Vagina (tissue), 2 donors: ENCODE measurements around the gene FRYL.

Source experiments
- POLR2A ChIP-seq, 2 donors: fragments of 450-650 bp; IDR thresholded peaks; one replicate each; pipeline ENCODE4 v1.6.1; 2017; ENCODE audit warnings: antibody characterized with exemption in 2 of 2, mild to moderate bottlenecking in 2 of 2, moderate library complexity in 2 of 2
- POLR2AphosphoS5 ChIP-seq, 2 donors: sonication (generic); formaldehyde crosslinking; IDR thresholded peaks; one replicate each; pipeline ENCODE4 v1.9.0; 2017; ENCODE audit warnings: antibody characterized with exemption in 2 of 2, mild to moderate bottlenecking in 2 of 2, low read depth in 1 of 2; ENCODE audit not compliant: insufficient read depth in 1 of 2
- TF ChIP-seq, protein P1 (sequence below), 3 experiments: fragments of 450-650 bp in 2 of 3; fragments of 200-600 bp in 1 of 3; sonication (generic) in 1 of 3; IDR thresholded peaks; one replicate each; pipeline ENCODE4 v1.5.1; 2017 to 2019; ENCODE audit warnings: antibody characterized with exemption in 3 of 3, mild to moderate bottlenecking in 2 of 3, moderate library complexity in 2 of 3

DNA sequence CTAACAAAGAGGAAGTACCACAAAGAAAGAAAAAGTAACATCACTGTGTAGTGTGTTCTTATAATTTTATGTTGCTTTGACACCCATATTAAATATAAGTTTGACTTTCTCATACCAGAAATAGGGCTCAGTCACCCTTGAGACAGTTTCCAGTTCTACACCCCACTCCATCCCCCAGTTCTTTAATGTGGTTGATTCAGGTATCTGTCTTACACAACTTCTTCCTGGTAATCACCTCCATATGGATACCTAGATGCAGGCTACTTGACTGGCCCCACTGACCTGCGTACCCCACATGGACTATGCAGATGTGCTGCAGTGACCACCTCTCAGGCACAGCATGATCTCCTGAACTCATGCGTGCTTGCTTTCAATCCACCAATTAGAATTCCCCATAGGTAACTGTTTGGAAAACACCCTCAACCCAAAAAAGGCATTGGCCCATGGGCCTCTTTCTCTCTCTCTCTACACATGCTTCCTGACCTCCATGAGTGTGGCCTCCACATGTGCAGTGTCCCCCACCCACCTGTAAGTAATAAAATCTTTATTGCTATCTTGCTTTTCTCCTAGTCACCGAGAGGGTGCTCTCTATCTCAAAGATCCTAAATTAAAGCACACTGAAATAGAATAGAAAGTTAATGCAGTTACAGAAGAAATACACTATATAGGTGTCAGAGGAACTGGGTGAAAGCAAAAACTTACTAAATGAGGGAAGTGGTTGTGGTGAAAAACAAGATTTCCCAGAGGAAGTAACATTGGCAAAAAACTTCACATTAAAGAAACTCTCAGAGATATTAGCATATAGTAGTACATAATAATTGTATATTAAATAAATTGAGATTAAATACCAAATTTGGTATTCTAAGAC lies 191.6 kb downstream of the FRYL start:
- TF ChIP-seq POLR2AphosphoS5 (IDR thresholded peaks at IDR 0.05; ENCODE audit: insufficient read depth in 1 of 2, low read depth in 1 of 2) (no peak), POLR2A (IDR thresholded peaks at IDR 0.05) (no peak)
- TF ChIP-seq, protein P1, sequence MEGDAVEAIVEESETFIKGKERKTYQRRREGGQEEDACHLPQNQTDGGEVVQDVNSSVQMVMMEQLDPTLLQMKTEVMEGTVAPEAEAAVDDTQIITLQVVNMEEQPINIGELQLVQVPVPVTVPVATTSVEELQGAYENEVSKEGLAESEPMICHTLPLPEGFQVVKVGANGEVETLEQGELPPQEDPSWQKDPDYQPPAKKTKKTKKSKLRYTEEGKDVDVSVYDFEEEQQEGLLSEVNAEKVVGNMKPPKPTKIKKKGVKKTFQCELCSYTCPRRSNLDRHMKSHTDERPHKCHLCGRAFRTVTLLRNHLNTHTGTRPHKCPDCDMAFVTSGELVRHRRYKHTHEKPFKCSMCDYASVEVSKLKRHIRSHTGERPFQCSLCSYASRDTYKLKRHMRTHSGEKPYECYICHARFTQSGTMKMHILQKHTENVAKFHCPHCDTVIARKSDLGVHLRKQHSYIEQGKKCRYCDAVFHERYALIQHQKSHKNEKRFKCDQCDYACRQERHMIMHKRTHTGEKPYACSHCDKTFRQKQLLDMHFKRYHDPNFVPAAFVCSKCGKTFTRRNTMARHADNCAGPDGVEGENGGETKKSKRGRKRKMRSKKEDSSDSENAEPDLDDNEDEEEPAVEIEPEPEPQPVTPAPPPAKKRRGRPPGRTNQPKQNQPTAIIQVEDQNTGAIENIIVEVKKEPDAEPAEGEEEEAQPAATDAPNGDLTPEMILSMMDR (IDR thresholded peaks at IDR 0.05): no peak
